ENCODE measurements around the gene TCFL5.
A peak's percentile ranks its signal among the peaks of the same experiment; 100 is the strongest.

The TCFL5 gene

GRCh38 chr20:62895539-62895938, 33.9 kb upstream of the TCFL5 start:
- DNase-seq (ENCODE audit: low read depth in 2 of 2), result no peak

DNA sequence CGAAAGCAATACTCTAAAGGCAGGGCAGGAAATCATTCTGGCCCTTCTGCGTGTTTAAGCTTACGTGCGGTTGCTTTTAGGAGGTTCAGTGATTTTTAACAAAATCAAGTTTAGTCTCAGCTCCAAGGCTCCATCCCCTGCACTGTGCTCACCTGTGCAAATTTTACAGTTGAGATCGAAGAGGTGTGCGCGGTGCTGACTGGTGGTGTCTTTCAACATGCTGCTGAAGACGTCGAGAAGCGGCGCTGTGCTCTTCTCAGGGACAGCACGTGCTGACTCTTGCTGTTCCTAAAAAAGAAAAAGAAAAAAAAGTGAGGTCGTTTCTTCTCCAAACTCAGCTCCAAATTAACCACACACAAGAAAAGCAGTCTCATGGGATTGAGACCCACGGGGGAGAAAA, 32.6 kb upstream of the TCFL5 start:
- DNase-seq (ENCODE audit: low read depth in 2 of 2), result no peak

GRCh38 chr20:62893700-62894099, 32.1 kb upstream of the TCFL5 start:
- no peak for DNase-seq (ENCODE audit: low read depth in 2 of 2)

DNA sequence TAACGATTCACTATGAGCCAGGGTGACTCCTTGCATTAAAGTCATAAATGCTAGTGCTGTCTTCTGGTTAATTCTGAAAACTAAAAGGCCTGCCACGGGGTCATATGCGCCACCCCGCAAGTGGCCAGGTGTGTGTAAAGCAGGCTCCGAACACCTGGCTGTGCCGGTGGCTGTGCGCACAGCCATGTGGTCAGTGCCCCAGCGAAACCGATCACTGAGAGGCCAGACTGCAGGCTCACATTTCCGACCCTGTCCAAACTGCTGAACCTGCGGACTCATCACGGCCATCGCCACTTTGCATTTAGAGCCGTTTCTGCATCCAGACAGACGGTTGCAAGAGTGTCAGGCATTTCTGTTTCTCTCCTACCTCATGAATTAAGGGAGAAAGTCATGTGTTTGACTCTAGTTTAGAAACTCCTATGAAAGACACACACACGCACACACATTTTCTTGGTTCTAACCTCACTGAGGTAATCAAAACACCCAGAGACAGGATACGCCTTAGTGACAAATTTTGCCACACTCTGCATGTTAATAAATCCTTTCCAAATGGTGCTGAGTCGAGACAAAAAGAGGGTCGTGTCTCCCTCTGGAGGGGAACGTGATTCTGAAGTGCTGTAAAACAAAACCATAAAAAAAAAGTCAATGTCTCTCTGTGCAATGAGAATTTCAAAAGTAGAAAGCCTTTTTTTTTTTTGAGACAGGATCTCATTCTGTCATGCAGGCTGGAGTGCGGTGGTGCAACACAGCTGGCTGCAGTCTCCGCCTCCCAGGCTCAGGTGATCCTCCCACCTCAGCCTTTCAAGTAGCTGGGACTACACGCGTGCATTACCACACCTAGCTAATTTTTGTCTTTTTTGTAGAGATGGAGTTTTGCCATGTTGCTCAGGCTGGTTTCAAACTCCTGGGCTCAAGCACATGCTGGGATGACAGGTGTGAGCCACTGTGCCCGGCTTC, 31.0 kb upstream of the TCFL5 start:
- DNase-seq (ENCODE audit: low read depth in 2 of 2), result no peak

- no peak for DNase-seq (ENCODE audit: low read depth in 2 of 2)
These were observed 29.5 kb upstream of the TCFL5 start for GRCh38 chr20:62891111-62891510.

GRCh38 chr20:62890444-62890843, 28.8 kb upstream of the TCFL5 start:
- no peak for DNase-seq (ENCODE audit: low read depth in 2 of 2)

DNA sequence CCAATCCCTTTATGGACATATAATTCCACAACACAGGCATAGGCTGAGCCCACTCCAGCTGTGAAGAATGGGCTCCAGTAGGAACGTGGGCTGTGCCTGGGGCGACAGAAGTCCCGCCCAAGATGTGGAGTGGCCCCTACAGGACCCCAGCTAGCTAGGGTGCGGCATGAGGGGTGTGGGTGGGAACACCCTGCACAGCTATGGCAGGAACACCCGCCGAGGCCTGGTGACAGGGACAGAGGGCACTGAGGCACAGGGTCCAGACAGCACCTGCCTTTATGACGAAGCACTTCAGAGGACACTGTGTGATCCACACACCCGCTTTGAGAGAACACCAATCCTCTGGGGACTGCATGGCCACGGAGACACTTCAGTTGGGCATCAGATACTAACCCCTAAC, 28.2 kb upstream of the TCFL5 start:
- DNase-seq (ENCODE audit: low read depth in 2 of 2), result no peak

DNA sequence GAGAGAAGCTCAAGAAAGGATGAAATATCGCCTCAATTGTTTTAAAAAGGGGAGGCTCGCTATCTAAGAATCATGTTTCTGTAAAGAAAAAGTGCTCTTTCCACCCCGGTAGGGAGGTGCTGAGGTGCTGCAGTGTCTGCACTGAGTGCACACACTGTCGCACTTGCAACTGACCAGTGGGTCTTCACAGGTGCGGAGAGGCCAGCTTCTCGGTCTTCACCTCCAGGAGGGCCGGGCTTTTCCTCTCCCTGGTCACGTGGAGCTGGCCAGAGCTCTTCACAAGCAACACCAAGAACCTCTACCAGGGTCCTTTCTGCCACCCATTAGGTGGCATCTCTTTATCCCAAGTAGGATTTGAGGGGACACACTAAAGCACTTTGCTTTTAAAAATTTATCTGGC, 27.8 kb upstream of the TCFL5 start:
- DNase-seq (ENCODE audit: low read depth in 2 of 2), result no peak

DNA sequence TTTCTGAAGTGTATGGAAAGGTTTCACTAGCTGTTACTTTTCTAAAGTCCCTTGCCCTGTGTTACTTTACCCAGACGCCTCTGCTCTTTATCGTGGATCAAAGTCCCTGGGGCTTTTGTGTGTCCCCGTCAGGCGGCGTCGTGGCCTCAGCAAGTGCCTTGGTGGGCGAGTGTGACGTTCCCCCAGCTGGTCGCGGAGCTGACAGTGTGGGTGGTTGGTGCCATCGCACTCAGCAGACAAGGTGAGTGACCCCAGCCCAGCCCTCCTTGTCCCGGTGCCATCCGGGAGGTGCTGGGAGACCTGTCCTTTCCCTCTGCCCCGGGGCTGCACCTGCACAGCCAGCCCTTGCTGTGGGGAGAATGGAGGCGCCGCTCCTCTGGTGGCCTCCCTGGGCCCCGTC, 27.3 kb upstream of the TCFL5 start:
- no peak for DNase-seq (ENCODE audit: low read depth in 2 of 2)

- DNase-seq (ENCODE audit: low read depth in 2 of 2), result no peak
These were observed 26.8 kb upstream of the TCFL5 start for GRCh38 chr20:62888406-62888805.

DNA sequence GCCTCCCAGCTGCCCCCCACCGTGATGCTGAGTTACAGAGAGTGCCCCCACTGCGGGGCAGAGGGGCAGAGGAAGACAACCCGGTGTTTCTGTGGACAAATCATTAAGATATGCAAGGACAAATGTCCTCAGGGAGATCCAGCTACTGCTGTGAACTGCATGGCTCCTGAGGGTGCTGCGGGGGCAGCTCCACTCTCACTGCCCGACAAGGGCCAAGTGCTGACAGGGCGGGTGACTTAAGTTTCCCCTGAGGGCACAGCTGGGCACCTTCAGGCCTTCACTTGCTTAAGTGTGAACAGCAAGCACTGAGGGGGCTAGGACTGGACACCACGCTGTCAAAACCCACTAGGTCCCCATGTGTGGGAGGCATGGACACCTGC, 26.2 kb upstream of the TCFL5 start:
- no peak for DNase-seq (ENCODE audit: low read depth in 2 of 2)

DNA sequence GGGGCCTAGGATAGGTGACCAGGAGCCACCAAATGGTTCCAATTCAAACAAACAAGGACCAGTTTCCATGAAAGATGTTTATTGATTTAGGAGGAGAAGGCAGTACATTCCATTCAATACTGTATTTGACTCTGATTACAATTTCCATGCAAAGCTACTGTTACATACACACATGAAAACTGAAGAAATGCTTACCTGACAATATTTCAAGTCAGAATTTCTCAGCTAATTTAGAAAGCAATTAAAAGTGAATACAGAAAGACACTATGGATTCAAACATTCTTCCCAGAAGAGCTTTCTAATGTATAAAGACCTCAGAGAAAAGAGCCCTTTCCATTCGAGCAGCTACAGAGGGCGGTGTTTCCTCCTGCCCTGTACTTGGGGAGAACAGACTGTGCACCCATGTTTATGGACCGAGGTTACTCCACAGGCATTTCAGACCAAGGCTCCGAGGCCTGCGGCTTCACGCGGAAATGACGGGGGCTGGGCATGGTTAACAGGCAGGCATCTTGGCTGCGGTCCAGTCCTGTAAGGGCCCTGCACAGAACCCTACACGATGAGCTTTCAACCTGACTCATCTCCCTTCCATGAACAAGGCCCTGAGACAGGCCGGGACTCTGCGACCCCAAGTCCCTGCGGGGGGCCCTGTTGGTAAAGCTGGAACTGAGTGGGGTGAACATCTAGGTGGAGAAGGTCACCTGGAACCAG, 25.7 kb upstream of the TCFL5 start:
- DNase-seq (ENCODE audit: low read depth in 2 of 2), result peak; percentile 69

DNA sequence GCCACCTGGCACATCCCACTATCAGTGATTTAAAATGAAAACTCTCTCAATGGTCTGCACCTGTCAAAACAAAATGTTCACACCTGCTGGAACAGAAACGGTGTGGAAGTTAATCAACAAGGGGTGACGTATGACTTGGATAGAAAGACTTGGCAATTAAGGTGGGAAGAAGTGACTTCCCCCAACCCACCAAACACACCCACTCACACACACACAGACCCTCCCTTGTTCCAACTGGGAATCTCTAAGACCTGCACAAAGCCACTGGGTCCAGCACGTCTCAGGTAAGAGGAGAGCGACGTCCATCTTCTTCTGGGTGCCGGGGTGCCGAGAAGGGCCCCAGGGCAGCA, 25.1 kb upstream of the TCFL5 start:
- no peak for DNase-seq (ENCODE audit: low read depth in 2 of 2)

DNA sequence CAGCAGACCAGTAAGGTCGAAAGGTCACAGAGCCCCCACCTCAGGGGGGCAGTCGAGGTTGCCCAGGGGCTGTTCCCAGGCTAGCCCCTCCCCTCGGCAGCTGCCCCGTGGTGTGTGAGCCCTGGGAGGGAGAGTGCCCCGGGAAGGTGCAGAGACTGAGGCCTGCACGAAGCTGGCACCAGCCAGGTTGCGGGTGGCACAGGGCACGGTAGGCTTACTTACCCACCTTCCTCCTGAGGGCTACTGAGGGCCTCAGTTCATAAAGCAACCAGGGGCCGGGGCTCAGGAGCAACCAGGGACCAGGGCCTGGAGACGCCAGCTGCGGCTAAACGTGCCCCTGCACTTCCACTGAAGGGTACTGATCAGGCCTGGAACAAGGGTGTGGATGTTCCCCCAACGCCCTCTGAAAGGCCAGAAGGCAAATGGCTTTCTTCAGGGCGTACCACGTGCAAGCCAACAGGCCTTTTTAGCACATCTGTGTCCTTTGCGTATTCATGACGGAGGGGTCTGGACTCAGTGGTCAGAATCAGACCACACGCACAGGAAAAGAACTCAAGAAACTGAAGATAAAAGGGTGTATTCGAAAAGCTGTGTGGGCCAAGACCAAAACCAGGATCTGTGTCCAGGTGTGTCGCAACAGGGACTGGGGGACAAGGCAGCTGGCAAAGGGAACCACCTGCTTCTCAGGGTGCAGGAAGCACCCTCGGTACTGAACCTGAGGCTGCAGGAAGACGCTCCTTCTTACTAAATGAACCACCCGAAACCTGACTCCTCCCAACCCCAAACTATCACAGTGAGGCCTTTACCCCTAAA, 24.5 kb upstream of the TCFL5 start:
- DNase-seq (ENCODE audit: low read depth in 2 of 2), result no peak

DNA sequence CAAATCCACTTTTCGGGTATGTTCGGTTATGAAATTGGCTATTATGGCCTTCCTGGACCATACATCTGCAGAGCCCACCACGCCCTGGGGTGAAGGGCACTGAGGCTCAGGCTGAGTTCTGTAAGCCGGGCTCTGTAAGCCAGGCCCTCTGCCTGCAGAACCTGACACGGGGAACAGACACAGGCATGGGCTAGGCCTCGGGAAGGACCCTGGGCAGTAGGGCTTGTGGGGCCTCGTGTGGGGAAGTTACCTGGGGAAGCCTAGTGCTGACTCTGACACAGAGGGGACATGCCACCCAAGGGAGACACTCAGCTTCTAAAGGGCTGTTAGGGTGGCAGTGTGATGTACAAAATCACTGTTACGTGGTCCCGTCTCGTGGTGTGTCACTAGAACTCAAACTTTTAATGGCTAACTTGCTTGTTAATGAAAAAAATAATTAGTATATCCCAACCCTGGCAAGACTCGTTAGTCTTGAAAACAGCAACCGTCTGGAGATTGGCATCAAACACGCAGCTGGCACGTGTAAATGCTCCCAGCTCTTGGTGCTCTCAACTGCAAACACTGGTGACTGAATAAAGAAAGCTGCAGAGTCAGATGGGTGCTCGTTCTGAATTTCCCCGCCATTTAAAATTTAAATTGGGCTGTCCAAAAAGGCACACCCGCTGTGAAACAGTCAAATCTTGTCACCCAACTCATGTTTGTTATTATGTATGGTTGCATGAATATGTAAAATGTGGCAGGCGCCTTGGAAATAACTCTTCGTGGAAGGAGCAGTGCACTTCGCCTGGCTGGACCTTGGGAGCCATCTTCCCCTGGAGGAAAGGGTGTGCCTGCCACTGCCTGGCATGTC, 23.6 kb upstream of the TCFL5 start:
- no peak for DNase-seq (ENCODE audit: low read depth in 2 of 2)

DNA sequence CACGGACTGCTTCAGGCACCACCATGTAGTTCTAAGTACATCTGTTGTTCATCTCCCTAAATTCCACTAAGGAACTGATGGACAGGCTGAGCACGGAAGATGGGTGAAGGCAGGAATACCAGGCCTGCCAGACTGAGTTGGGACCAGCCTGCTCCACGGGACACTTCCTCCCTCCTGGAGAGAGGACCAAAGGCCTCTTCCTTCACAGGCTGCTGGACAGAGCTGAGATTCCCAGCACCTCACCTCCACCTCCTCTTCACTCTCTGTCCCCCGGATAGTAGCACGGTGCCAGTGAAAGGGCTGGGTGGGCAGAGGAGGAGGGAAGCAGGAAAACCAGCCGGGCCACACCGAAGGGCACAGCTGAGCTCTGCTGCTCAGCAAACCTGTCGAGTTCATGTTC, 22.9 kb upstream of the TCFL5 start:
- no peak for DNase-seq (ENCODE audit: low read depth in 2 of 2)

- DNase-seq (ENCODE audit: low read depth in 2 of 2), result no peak
These were observed 20.8 kb upstream of the TCFL5 start for GRCh38 chr20:62882426-62882825.

GRCh38 chr20:62881662-62882395, 20.2 kb upstream of the TCFL5 start:
- no peak for DNase-seq (ENCODE audit: low read depth in 2 of 2)

- no peak for DNase-seq (ENCODE audit: low read depth in 2 of 2)
These were observed 19.5 kb upstream of the TCFL5 start for GRCh38 chr20:62880935-62881661.
